ENCODE data around the gene LGALS3.

GRCh38 chr14:55086938-55087337 lies 42.1 kb upstream of the LGALS3 start:
- TF ChIP-seq POLR2A (IDR thresholded peaks at IDR 0.05) (no peak), CTCF (IDR thresholded peaks at IDR 0.05) (no peak)

Measured in esophagus squamous epithelium (tissue), 4 donors.